ENCODE measurements around the gene RNF224. TPM values are rescaled to one million over a fixed set of nuclear protein-coding genes. Genes with fewer than 3 reads are reported as not detected.
"Not testable (repeated sequence)": the region's sequence is repeated elsewhere in the genome, so short reads cannot be mapped to it uniquely, and the experiment has no call there.

The RNF224 gene
- total and polyA plus RNA-seq, 4 donors = not detected

DNA sequence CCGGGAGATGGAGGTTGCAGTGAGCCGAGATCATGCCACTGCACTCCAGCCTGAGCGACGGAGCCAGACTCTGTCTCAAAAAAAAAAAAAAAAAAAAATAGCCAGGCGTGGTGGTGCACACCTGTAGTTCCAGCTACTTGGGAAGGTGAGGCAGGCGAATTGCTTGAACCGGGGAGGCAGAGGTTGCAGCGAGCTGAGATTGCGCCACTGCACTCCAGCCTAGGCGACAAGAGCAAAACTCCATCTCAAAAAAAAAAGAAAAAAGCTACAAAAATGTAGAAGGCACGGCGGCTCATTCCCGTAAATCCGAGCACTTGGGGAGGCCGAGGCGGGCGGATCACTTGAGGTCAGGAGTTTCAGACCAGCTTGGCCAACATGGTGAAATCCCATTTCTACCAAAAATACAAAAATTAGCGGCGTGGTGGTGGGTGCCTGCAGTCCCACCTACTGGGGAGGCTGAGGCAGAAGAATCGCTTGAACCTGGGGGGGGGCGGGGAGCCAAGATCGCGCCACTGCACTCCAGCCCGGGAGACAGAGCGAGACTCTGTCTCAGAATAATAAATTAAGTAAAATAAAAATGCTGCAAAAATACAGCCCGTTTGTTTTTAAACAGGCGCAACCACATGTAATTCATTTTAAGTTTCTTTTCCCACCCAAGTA, 12.4 kb downstream of the RNF224 start:
- WGBS = 63% methylated on average over 27 of the region's 27 CpGs
- H3K9ac ChIP-seq (ENCODE audit: low read depth in 1 of 2, low read length in 2 of 2) = peak overlapping the region in 1 of 2 donors; percentile 38
- not testable (repeated sequence) for DNase-seq (ENCODE audit: low spot score); H3K9me3 ChIP-seq (ENCODE audit: control insufficient read depth in 4 of 4, low read length in 3 of 4); H3K27me3 ChIP-seq (ENCODE audit: control insufficient read depth in 4 of 4, insufficient read depth in 4 of 4, low read length in 3 of 4)
- peak overlapping the region; percentile 74 to 92 for H3K27ac ChIP-seq (ENCODE audit: low read depth in 1 of 2, low read length in 2 of 2)
- H3K4me3 ChIP-seq (ENCODE audit: low read depth in 1 of 3, low read length in 3 of 3) = peak overlapping the region; percentile 43 to 57 (median 49)
- peaks cover 0 to 11% (median 5%) of the 10 kb centered on the region in 4 donors for H3K36me3 ChIP-seq (ENCODE audit: control insufficient read depth in 4 of 4, insufficient read depth in 3 of 4, low read depth in 1 of 4, low read length in 3 of 4)
- peaks cover 8 to 49% (median 21%) of the 10 kb centered on the region in 4 donors for H3K4me1 ChIP-seq (ENCODE audit: control insufficient read depth in 4 of 4, insufficient read depth in 4 of 4, low read length in 3 of 4)

DNA sequence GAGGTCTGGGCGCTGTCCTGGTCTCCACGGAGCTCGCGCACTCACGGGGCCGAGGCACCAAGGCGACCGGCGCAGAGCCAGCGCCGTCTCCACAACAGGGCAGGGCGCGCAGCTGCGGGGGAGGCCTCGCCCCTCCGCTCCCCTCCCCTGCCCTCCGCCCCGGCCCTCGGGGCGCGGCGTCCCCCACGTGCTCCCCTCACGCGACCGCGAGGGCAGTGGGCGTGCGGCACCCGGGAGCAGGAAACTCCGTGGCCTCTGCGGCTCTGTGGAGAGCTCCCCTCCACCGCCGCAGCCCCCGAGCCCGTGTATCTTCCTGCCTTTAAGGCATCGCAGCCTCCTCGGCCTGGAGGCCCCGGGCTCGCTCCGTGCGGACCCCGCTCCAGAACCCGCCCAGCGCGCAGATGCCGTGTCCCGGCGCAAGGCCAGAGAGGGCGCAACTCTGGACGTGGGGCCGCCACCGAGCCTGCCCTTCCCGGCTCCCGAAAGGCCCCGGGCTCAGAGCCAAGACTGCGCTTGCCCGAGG, 13.1 kb downstream of the RNF224 start:
- under 1% methylated on average over 58 of the region's 58 CpGs for WGBS
- H3K27me3 ChIP-seq (ENCODE audit: control insufficient read depth in 4 of 4, insufficient read depth in 4 of 4, low read length in 3 of 4) = no peaks in the 10 kb centered on the region
- peak overlapping the region; percentile 43 to 57 (median 49) for H3K4me3 ChIP-seq (ENCODE audit: low read depth in 1 of 3, low read length in 3 of 3)
- peak overlapping the region; percentile 74 to 92 for H3K27ac ChIP-seq (ENCODE audit: low read depth in 1 of 2, low read length in 2 of 2)
- no peaks in the 10 kb centered on the region for H3K9me3 ChIP-seq (ENCODE audit: control insufficient read depth in 4 of 4, low read length in 3 of 4)
- peaks cover 8 to 49% (median 21%) of the 10 kb centered on the region in 4 donors for H3K4me1 ChIP-seq (ENCODE audit: control insufficient read depth in 4 of 4, insufficient read depth in 4 of 4, low read length in 3 of 4)
- TF ChIP-seq, protein P1, sequence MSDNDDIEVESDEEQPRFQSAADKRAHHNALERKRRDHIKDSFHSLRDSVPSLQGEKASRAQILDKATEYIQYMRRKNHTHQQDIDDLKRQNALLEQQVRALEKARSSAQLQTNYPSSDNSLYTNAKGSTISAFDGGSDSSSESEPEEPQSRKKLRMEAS (IDR thresholded peaks at IDR 0.05) = no peak
- TF ChIP-seq TAF1 (conservative IDR thresholded peaks at IDR 0.05) (no peak), FOXA1 (IDR thresholded peaks at IDR 0.05) (no peak), HNF4A (conservative IDR thresholded peaks at IDR 0.05) (no peak), FOXA2 (IDR thresholded peaks at IDR 0.05) (no peak), EGR1 (IDR thresholded peaks at IDR 0.05; ENCODE audit: low read depth in 2 of 2) (no peak), NR2F2 (IDR thresholded peaks at IDR 0.05) (no peak), SP1 (IDR thresholded peaks at IDR 0.05) (no peak), JUND (IDR thresholded peaks at IDR 0.05) (no peak), HNF4G (IDR thresholded peaks at IDR 0.05) (no peak), RXRA (IDR thresholded peaks at IDR 0.05) (no peak), RAD21 (IDR thresholded peaks at IDR 0.05) (no peak), GABPA (IDR thresholded peaks at IDR 0.05 in 1 of 2, conservative IDR thresholded peaks at IDR 0.05 in 1 of 2) (no peak), YY1 (IDR thresholded peaks at IDR 0.05) (no peak)
- TF ChIP-seq, protein P2, sequence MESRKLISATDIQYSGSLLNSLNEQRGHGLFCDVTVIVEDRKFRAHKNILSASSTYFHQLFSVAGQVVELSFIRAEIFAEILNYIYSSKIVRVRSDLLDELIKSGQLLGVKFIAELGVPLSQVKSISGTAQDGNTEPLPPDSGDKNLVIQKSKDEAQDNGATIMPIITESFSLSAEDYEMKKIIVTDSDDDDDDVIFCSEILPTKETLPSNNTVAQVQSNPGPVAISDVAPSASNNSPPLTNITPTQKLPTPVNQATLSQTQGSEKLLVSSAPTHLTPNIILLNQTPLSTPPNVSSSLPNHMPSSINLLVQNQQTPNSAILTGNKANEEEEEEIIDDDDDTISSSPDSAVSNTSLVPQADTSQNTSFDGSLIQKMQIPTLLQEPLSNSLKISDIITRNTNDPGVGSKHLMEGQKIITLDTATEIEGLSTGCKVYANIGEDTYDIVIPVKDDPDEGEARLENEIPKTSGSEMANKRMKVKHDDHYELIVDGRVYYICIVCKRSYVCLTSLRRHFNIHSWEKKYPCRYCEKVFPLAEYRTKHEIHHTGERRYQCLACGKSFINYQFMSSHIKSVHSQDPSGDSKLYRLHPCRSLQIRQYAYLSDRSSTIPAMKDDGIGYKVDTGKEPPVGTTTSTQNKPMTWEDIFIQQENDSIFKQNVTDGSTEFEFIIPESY (IDR thresholded peaks at IDR 0.05) = no peak
- TF ChIP-seq, protein P3, sequence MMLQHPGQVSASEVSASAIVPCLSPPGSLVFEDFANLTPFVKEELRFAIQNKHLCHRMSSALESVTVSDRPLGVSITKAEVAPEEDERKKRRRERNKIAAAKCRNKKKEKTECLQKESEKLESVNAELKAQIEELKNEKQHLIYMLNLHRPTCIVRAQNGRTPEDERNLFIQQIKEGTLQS (IDR thresholded peaks at IDR 0.05) = no peak
- TF ChIP-seq, protein P4, sequence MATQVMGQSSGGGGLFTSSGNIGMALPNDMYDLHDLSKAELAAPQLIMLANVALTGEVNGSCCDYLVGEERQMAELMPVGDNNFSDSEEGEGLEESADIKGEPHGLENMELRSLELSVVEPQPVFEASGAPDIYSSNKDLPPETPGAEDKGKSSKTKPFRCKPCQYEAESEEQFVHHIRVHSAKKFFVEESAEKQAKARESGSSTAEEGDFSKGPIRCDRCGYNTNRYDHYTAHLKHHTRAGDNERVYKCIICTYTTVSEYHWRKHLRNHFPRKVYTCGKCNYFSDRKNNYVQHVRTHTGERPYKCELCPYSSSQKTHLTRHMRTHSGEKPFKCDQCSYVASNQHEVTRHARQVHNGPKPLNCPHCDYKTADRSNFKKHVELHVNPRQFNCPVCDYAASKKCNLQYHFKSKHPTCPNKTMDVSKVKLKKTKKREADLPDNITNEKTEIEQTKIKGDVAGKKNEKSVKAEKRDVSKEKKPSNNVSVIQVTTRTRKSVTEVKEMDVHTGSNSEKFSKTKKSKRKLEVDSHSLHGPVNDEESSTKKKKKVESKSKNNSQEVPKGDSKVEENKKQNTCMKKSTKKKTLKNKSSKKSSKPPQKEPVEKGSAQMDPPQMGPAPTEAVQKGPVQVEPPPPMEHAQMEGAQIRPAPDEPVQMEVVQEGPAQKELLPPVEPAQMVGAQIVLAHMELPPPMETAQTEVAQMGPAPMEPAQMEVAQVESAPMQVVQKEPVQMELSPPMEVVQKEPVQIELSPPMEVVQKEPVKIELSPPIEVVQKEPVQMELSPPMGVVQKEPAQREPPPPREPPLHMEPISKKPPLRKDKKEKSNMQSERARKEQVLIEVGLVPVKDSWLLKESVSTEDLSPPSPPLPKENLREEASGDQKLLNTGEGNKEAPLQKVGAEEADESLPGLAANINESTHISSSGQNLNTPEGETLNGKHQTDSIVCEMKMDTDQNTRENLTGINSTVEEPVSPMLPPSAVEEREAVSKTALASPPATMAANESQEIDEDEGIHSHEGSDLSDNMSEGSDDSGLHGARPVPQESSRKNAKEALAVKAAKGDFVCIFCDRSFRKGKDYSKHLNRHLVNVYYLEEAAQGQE (IDR thresholded peaks at IDR 0.05) = no peak
- TF ChIP-seq, protein P5, sequence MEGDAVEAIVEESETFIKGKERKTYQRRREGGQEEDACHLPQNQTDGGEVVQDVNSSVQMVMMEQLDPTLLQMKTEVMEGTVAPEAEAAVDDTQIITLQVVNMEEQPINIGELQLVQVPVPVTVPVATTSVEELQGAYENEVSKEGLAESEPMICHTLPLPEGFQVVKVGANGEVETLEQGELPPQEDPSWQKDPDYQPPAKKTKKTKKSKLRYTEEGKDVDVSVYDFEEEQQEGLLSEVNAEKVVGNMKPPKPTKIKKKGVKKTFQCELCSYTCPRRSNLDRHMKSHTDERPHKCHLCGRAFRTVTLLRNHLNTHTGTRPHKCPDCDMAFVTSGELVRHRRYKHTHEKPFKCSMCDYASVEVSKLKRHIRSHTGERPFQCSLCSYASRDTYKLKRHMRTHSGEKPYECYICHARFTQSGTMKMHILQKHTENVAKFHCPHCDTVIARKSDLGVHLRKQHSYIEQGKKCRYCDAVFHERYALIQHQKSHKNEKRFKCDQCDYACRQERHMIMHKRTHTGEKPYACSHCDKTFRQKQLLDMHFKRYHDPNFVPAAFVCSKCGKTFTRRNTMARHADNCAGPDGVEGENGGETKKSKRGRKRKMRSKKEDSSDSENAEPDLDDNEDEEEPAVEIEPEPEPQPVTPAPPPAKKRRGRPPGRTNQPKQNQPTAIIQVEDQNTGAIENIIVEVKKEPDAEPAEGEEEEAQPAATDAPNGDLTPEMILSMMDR (IDR thresholded peaks at IDR 0.05; ENCODE audit: low read depth, low read length, missing input control) = no peak
- H3K36me3 ChIP-seq (ENCODE audit: control insufficient read depth in 4 of 4, insufficient read depth in 3 of 4, low read depth in 1 of 4, low read length in 3 of 4) = peaks cover 0 to 11% (median 5%) of the 10 kb centered on the region in 4 donors
- H3K9ac ChIP-seq (ENCODE audit: low read depth in 1 of 2, low read length in 2 of 2) = peak overlapping the region in 1 of 2 donors; percentile 38
- peak; percentile 72 for DNase-seq (ENCODE audit: low spot score)
